Psoas muscle (tissue), 8 donors: ENCODE measurements around the gene RNLS. TPM values are rescaled to one million over a fixed set of nuclear protein-coding genes. Genes with fewer than 3 reads are reported as not detected.

Source experiments
- ATAC-seq, 4 donors: fragments of 200-7000 bp; cut with Tn5 transposase; one replicate each; pipeline ENCODE4 v1.9.1; 2020; ENCODE audit warnings: moderate library complexity in 3 of 4, mild to moderate bottlenecking in 2 of 4
- DNase-seq, 2 donors: peaks; one replicate each; pipeline ENCODE4 v3.0.0-alpha.2; 2020
- H3K27ac ChIP-seq: fragments of 200-600 bp; one replicate; pipeline ENCODE4 v1.8.0; 2022
- H3K27me3 ChIP-seq, 3 donors: fragments of 200-600 bp in 1 of 3; one replicate each; pipeline versions ENCODE4 v1.6.1 to v1.8.0; 2013 to 2022; ENCODE audit warnings: low read length in 2 of 3, mild to moderate bottlenecking in 2 of 3, moderate library complexity in 1 of 3; ENCODE audit not compliant: insufficient read depth in 3 of 3
- H3K36me3 ChIP-seq, 2 donors: fragments of 200-600 bp in 1 of 2; one replicate each; pipeline versions ENCODE4 v1.6.1 to v1.8.0; 2013 to 2022; ENCODE audit warnings: low read depth in 1 of 2, mild to moderate bottlenecking in 1 of 2, moderate library complexity in 1 of 2; ENCODE audit not compliant: insufficient read depth in 1 of 2
- H3K4me1 ChIP-seq: fragments of 200-600 bp; one replicate; pipeline ENCODE4 v1.8.0; 2022
- H3K4me3 ChIP-seq: fragments of 200-600 bp; one replicate; pipeline ENCODE4 v1.8.0; 2022; ENCODE audit warnings: mild to moderate bottlenecking
- H3K9me3 ChIP-seq: fragments of 200-600 bp; one replicate; pipeline ENCODE4 v1.8.0; 2022
- CTCF ChIP-seq: fragments of 200-600 bp; IDR thresholded peaks from one replicate; pipeline ENCODE4 v1.8.0; 2022; ENCODE audit warnings: antibody characterized with exemption
- WGBS, 3 donors: extraction: QIAGEN DNeasy Blood & Tissue Kit; methylation state at CpG; one replicate each; pipeline versions ENCODE4 v1.1.6 to v1.1.7; 2013; 5-methylcytosine and 5-hydroxymethylcytosine counted together
- intact Hi-C, 2 donors: fragments of 100-400 bp; cut with DNase I; formaldehyde crosslinking; loops; one replicate each; pipeline versions ENCODE4 v1.11.0 to v1.14.2; 2022
- polyA plus RNA-seq, 3 donors: library from polyadenylated mRNA; stranded (reverse); fragments of 200-250 nt; gene quantifications; one replicate each; pipeline ENCODE4 v1.2.3, GENCODE V29; 2013
- total RNA-seq, 4 donors: library from RNA; stranded (reverse); fragmentation: NEBNext Ultra II Directional in 2 of 4; extraction: Animal tissue kit (Norgen Biotek cat#: 25700) in 2 of 4; gene quantifications; one replicate each; pipeline versions ENCODE4 v1.2.1 to v1.2.4, GENCODE V29; 2021 to 2023
- donor health status: healthy with polysubstance abuse.
- donor health status: DM: no; HTN: no; CAD: no; lungs with moderate emphysema.
- donor health status: Bipolar disorder and iron deficiency.
- donor health status: healthy.
- donor health status: DM: yes; HTN: yes; CAD: no.
- donor health status: DM: no; HTN: no; CAD: no.
- donor health status: DM: no; HTN: no; CAD: no.
- donor health status: DM: yes; HTN: yes; CAD: no.

The RNLS gene
- total and polyA plus RNA-seq, 7 donors, result 3.0 to 9.2 (median 6.7) TPM

- H3K9me3 ChIP-seq, result no peaks in the 10 kb centered on the region
- H3K27ac ChIP-seq, result no peak overlapping the region
- no peak for DNase-seq
- TF ChIP-seq CTCF, result no peak
- H3K27me3 ChIP-seq, result no peaks in the 10 kb centered on the region
- H3K4me3 ChIP-seq, result no peak overlapping the region
- H3K36me3 ChIP-seq, result no peaks in the 10 kb centered on the region
- no peaks in the 10 kb centered on the region for H3K4me1 ChIP-seq
- intact Hi-C loops, result no loop called here
- no peak for ATAC-seq
These were observed 322.0 kb downstream of the RNLS start for GRCh38 chr10:88261152-88261551.

- intact Hi-C loops, result no loop called here
- Histone ChIP-seq H3K27me3 (no peaks in the 10 kb centered on the region), H3K27ac (no peak overlapping the region), H3K4me3 (no peak overlapping the region), H3K4me1 (no peaks in the 10 kb centered on the region), H3K9me3 (no peaks in the 10 kb centered on the region), H3K36me3 (no peaks in the 10 kb centered on the region)
- no peak for TF ChIP-seq CTCF
- WGBS, 3 donors, result 94 to 100% (median 100%) methylated on average over 1 of the region's 1 CpG
- DNase-seq (no peak), ATAC-seq (no peak)
These were observed 322.6 kb downstream of the RNLS start for GRCh38 chr10:88260329-88261051.

DNA sequence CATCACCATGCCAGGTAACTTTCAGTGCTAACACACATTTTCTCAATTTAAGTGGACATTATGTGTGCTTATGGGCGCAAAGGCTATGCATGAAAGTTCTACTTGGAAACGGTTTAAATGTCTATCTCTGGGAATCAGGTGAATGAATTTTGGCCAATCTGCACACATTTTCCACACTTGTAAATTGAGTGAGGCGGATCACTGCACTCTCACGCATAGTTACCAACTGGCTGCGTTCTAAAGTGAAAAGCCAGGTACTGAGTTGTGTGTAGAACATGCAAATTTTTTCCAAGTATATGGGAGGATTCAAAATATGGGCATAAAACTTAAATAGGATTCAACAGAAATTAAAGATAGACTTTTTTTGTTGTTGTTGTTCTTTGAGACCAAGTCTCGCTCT lies 323.7 kb downstream of the RNLS start:
- Histone ChIP-seq H3K27ac (no peak overlapping the region), H3K4me1 (peaks cover 2% of the 10 kb centered on the region), H3K27me3 (no peaks in the 10 kb centered on the region), H3K36me3 (no peaks in the 10 kb centered on the region), H3K4me3 (no peak overlapping the region), H3K9me3 (no peaks in the 10 kb centered on the region)
- DNase-seq (no peak), ATAC-seq (no peak)
- TF ChIP-seq CTCF, result no peak
- WGBS, 3 donors, result 96 to 99% (median 97%) methylated on average over 6 of the region's 6 CpGs
- intact Hi-C loops, result no loop called here

- no peak overlapping the region for H3K4me3 ChIP-seq
- no peak for TF ChIP-seq CTCF
- no peaks in the 10 kb centered on the region for H3K36me3 ChIP-seq
- no peaks in the 10 kb centered on the region for H3K27me3 ChIP-seq
- 60 to 77% (median 62%) methylated on average over 4 of the region's 4 CpGs for WGBS, 3 donors
- H3K9me3 ChIP-seq, result no peaks in the 10 kb centered on the region
- H3K27ac ChIP-seq, result peak overlapping the region; percentile 30
- DNase-seq, result no peak
- peaks cover 24% of the 10 kb centered on the region for H3K4me1 ChIP-seq
- intact Hi-C loops, result no loop called here
- ATAC-seq, result no peak
These were observed 326.2 kb downstream of the RNLS start for GRCh38 chr10:88256886-88257285.
